K562 (cell line): ENCODE results near the gene DPP3. TPM values are rescaled to one million over a fixed set of nuclear protein-coding genes. Genes with fewer than 3 reads are reported as not detected.

Experiments
- BCOR ChIP-seq: fragments of 450-650 bp; IDR thresholded peaks from 2 replicates; pipeline ENCODE4 v1.6.1; 2016
- BHLHE40 ChIP-seq: IDR thresholded peaks from 2 replicates; pipeline ENCODE4 v1.6.1; 2011; ENCODE audit warnings: low read length, improper control_type of control experiment
- CEBPB ChIP-seq: fragments of 450-650 bp; IDR thresholded peaks from 2 replicates; pipeline ENCODE4 v1.6.1; 2016; ENCODE audit warnings: missing genetic modification characterization, missing compliant biosample characterization
- E2F3 ChIP-seq: fragments of 250-450 bp; sonication (Bioruptor Pico); IDR thresholded peaks from 2 replicates; pipeline ENCODE4 v1.4.0; 2020; ENCODE audit warnings: mild to moderate bottlenecking
- FOXJ2 ChIP-seq: fragments of 200-800 bp; sonication (Bioruptor generic); IDR thresholded peaks from 2 replicates; pipeline ENCODE4 v1.6.1; 2016; ENCODE audit warnings: missing genetic modification characterization, missing compliant biosample characterization
- GTF2A2 ChIP-seq: IDR thresholded peaks from 2 replicates; pipeline ENCODE4 v1.6.1; 2016; ENCODE audit warnings: mild to moderate bottlenecking, missing genetic modification characterization, missing compliant biosample characterization
- KAT8 ChIP-seq: fragments of 450-650 bp; IDR thresholded peaks from 2 replicates; pipeline ENCODE4 v1.6.1; 2016; ENCODE audit warnings: low read depth, mild to moderate bottlenecking
- LARP7 ChIP-seq: fragments of 450-650 bp; IDR thresholded peaks from 2 replicates; pipeline ENCODE4 v1.6.1; 2016
- MBD2 ChIP-seq: sonication (generic); IDR thresholded peaks from 2 replicates; pipeline ENCODE4 v1.6.1; 2016; ENCODE audit warnings: low read depth, borderline replicate concordance
- MEF2A ChIP-seq: IDR thresholded peaks from 2 replicates; pipeline ENCODE4 v1.6.1; 2011; ENCODE audit warnings: low read depth, mild to moderate bottlenecking, low read length, moderate library complexity; ENCODE audit not compliant: control insufficient read depth
- NFE2L1 ChIP-seq: fragments of 450-650 bp; IDR thresholded peaks from 2 replicates; pipeline ENCODE4 v1.6.1; 2016; ENCODE audit warnings: missing genetic modification characterization, low read depth, mild to moderate bottlenecking, missing compliant biosample characterization, moderate library complexity, borderline replicate concordance
- RB1 ChIP-seq: fragments of 450-650 bp; IDR thresholded peaks from 2 replicates; pipeline ENCODE4 v1.6.1; 2017; ENCODE audit warnings: low read depth, mild to moderate bottlenecking
- SUPT5H ChIP-seq: fragments of 450-650 bp; IDR thresholded peaks from 2 replicates; pipeline ENCODE4 v1.6.1; 2016
- TCF3 ChIP-seq: sonication (generic); formaldehyde crosslinking; IDR thresholded peaks from 2 replicates; pipeline ENCODE4 v1.4.0; 2020; ENCODE audit warnings: mild to moderate bottlenecking, missing genetic modification reagents
- TGIF2 ChIP-seq: sonication (generic); formaldehyde crosslinking; IDR thresholded peaks from 2 replicates; pipeline ENCODE4 v1.8.1; 2022; ENCODE audit warnings: mild to moderate bottlenecking, missing genetic modification reagents, moderate library complexity
- ZFX ChIP-seq: sonication (generic); formaldehyde crosslinking; IDR thresholded peaks from 2 replicates; pipeline ENCODE4 v1.8.0; 2022; ENCODE audit warnings: mild to moderate bottlenecking, missing genetic modification reagents, moderate library complexity
- polyA plus RNA-seq, 8 experiments: library from polyadenylated mRNA; depleted of rRNA in 4 of 8; stranded (reverse) in 5 of 8; unstranded in 3 of 8; fragments of >200 nt; fragmentation: Nextera tagmentation in 2 of 8; fragmentation: Illumina TruSeq in 1 of 8; extraction: Ambion mirVana in 2 of 8; extraction: Trizol in 1 of 8; gene quantifications; 2 replicates each; pipeline versions ENCODE4 v1.2.1 to v1.2.3, GENCODE V29; 2011 to 2014; ENCODE audit warnings: inconsistent platforms in 1 of 8, missing spikeins in 1 of 8
- total RNA-seq, 7 experiments: library from RNA; depleted of rRNA in 6 of 7; stranded (reverse); fragments of >200 nt in 6 of 7; fragmentation: Illumina TruSeq in 2 of 7; extraction: Trizol in 2 of 7; gene quantifications; 2 replicates each; pipeline versions ENCODE4 v1.2.1 to v1.2.3, GENCODE V29; 2011 to 2021; ENCODE audit warnings: low replicate concordance in 1 of 7
- TF ChIP-seq, protein P1 (sequence below): fragments of 200-800 bp; sonication (Bioruptor generic); IDR thresholded peaks from 2 replicates; pipeline ENCODE4 v1.6.1; 2017; ENCODE audit warnings: missing genetic modification characterization, missing compliant biosample characterization
- TF ChIP-seq, protein P2 (sequence below), 2 experiments: fragments of 250-450 bp in 1 of 2; fragments of 450-650 bp in 1 of 2; sonication (Bioruptor Pico) in 1 of 2; IDR thresholded peaks; 2 replicates each; pipeline versions ENCODE4 v1.6.1 to v1.8.0; 2016 to 2021; ENCODE audit warnings: mild to moderate bottlenecking in 2 of 2, moderate library complexity in 2 of 2, missing compliant biosample characterization in 1 of 2, missing genetic modification characterization in 1 of 2
- TF ChIP-seq, protein P3 (sequence below): fragments of 450-650 bp; IDR thresholded peaks from 2 replicates; pipeline ENCODE4 v1.6.1; 2016; ENCODE audit warnings: low read depth

The DPP3 gene
- total and polyA plus RNA-seq, 9 of the 15 experiments (the other 6 are each of a cell fraction or from before 2014, with no cell fraction given), result 3.7 to 69.2 (median 43.3) TPM

DNA sequence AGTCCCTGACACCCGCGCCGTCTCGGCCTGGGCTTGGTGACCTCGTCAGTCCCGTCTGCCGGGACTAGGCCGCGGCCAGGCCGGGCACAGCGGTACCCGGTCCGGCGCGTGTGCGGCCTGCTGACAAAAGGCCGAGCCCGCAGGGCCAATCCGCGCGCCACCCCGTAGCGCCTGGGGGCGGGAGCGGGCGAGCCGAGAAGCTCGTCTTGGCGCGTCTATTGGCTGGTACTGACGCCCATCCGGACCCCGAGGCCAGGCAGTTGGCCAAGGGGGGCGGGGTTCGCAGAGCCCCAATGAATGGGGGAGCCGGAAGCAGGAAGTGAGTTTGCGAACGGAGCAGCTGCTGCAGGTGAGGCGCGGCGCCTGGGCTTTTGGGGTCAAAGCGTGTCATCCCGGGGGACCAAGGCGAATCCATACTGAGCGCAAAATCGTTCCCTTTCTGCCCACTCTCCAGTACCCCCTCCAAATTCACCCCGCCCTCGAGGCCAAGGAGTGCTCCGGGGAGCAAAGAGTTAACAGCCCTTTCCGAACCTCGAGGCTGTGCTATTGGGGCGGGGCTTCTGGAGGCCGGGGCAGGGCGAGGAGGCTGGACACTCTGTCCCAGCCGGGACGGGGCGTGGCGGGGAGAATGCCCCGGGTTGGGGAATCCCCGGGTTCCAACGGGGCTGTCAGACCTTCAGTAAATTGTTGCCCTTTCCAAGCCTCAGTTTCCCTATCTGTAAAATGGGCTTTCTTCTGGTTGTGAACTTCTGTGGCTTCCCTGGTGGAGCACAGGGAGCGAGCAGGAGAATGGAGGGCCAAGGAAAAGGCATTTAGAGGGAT is at the start of gene DPP3 (continued):
- TF ChIP-seq, protein P1, sequence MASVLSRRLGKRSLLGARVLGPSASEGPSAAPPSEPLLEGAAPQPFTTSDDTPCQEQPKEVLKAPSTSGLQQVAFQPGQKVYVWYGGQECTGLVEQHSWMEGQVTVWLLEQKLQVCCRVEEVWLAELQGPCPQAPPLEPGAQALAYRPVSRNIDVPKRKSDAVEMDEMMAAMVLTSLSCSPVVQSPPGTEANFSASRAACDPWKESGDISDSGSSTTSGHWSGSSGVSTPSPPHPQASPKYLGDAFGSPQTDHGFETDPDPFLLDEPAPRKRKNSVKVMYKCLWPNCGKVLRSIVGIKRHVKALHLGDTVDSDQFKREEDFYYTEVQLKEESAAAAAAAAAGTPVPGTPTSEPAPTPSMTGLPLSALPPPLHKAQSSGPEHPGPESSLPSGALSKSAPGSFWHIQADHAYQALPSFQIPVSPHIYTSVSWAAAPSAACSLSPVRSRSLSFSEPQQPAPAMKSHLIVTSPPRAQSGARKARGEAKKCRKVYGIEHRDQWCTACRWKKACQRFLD (CRISPR knock-in tag), result 0 out of 2 replicates have a peak, but pooled peaks have one; percentile 57
- peak; percentile 60; the same call in 1 of the 2 replicates for TF ChIP-seq LARP7
- TF ChIP-seq TGIF2 (CRISPR knock-in tag), result peak; percentile 19; the same call in 1 of the 2 replicates
- peak; percentile 100 for TF ChIP-seq ZFX (CRISPR knock-in tag)
- TF ChIP-seq RB1, result peak; percentile 64
- TF ChIP-seq BCOR, result peak; percentile 96
- TF ChIP-seq CEBPB (tag), result no peak
- TF ChIP-seq E2F3 (CRISPR knock-in tag), result no peak
- peak; percentile 90 for TF ChIP-seq SUPT5H
- 0 out of 2 replicates have a peak, but pooled peaks have one; percentile 22 for TF ChIP-seq GTF2A2
- TF ChIP-seq MBD2, result peak; percentile 83; the same call in 1 of the 2 replicates
- no peak for TF ChIP-seq FOXJ2 (tag)
- TF ChIP-seq BHLHE40, result 0 out of 2 replicates have a peak, but pooled peaks have one; percentile 12
- TF ChIP-seq TCF3 (CRISPR knock-in tag), result peak; percentile 48
- no peak for TF ChIP-seq NFE2L1
- no peak for TF ChIP-seq KAT8
- no peak for TF ChIP-seq MEF2A
- TF ChIP-seq, protein P2, sequence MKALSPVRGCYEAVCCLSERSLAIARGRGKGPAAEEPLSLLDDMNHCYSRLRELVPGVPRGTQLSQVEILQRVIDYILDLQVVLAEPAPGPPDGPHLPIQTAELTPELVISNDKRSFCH (CRISPR knock-in tag; IDR thresholded peaks at IDR 0.05), result no peak
- TF ChIP-seq, protein P2 (tag; IDR thresholded peaks at IDR 0.05), result no peak
- TF ChIP-seq, protein P3, sequence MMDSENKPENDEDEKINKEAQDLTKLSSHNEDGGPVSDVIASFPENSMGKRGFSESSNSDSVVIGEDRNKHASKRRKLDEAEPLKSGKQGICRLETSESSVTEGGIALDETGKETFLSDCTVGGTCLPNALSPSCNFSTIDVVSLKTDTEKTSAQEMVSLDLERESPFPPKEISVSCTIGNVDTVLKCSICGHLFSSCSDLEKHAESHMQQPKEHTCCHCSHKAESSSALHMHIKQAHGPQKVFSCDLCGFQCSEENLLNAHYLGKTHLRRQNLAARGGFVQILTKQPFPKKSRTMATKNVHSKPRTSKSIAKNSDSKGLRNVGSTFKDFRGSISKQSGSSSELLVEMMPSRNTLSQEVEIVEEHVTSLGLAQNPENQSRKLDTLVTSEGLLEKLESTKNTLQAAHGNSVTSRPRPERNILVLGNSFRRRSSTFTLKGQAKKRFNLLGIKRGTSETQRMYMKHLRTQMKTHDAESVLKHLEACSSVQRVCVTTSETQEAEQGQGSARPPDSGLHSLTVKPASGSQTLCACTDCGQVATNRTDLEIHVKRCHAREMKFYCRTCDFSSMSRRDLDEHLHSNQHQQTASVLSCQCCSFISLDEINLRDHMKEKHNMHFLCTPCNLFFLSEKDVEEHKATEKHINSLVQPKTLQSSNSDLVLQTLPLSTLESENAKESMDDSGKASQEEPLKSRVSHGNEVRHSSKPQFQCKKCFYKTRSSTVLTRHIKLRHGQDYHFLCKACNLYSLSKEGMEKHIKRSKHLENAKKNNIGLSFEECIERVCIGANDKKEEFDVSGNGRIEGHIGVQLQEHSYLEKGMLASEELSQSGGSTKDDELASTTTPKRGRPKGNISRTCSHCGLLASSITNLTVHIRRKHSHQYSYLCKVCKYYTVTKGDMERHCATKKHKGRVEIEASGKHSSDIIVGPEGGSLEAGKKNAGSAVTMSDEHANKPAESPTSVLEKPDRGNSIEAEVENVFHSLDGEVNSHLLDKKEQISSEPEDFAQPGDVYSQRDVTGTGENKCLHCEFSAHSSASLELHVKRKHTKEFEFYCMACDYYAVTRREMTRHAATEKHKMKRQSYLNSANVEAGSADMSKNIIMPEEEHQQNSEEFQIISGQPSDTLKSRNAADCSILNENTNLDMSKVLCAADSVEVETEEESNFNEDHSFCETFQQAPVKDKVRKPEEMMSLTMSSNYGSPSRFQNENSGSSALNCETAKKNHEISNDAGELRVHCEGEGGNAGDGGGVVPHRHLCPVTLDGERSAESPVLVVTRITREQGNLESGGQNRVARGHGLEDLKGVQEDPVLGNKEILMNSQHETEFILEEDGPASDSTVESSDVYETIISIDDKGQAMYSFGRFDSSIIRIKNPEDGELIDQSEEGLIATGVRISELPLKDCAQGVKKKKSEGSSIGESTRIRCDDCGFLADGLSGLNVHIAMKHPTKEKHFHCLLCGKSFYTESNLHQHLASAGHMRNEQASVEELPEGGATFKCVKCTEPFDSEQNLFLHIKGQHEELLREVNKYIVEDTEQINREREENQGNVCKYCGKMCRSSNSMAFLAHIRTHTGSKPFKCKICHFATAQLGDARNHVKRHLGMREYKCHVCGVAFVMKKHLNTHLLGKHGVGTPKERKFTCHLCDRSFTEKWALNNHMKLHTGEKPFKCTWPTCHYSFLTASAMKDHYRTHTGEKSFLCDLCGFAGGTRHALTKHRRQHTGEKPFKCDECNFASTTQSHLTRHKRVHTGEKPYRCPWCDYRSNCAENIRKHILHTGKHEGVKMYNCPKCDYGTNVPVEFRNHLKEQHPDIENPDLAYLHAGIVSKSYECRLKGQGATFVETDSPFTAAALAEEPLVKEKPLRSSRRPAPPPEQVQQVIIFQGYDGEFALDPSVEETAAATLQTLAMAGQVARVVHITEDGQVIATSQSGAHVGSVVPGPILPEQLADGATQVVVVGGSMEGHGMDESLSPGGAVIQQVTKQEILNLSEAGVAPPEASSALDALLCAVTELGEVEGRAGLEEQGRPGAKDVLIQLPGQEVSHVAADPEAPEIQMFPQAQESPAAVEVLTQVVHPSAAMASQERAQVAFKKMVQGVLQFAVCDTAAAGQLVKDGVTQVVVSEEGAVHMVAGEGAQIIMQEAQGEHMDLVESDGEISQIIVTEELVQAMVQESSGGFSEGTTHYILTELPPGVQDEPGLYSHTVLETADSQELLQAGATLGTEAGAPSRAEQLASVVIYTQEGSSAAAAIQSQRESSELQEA, result peak; percentile 88
